ENCODE results near the gene OR2D2.
"Not testable (repeated sequence)": the region's sequence is repeated elsewhere in the genome, so short reads cannot be mapped to it uniquely, and the experiment has no call there.

OR2D2 gene

DNA sequence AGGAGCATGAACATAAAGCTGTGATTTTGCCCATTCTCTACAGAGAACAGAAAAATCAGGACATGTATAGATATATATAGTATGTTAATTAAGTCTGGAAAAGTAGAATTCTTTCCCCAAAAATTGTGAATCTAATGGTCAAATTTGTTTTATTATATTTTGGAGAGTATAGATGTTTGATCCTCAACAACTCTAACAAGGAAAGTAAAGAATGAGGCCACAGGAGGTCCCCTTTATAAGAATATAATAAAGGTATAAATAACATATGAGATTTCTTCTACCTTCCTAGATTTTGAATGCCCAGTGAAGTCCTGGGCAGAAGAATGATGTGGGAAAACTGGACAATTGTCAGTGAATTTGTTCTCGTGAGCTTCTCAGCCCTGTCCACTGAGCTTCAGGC, 16.0 kb downstream of the OR2D2 start, which contains the start of gene OR10A4:
Gene OR10A4 (plus strand): TSS at position 301 of the 400 bp plus-strand sequence. CDS start 23 bp downstream, at position 324.
- DNase-seq: no peak

DNA sequence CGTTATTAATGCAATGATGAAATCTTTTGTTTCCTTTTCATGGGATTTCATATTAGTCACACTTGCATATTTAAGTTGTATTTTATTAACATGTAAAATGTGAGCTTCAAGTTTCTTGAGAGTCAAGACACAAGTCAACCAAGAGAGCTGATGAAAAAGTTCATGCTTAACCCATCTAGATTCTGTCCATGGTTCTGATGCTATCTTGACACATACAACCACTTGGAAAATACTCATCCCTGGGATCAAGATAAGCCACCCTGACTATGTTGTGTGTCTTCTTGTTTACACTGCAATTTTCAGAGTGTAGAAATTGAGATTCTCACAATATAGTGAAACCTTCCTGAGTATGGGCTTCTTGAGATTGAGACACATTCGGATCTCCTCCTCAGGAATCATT, 16.5 kb downstream of the OR2D2 start:
- DNase-seq: no peak

DNA sequence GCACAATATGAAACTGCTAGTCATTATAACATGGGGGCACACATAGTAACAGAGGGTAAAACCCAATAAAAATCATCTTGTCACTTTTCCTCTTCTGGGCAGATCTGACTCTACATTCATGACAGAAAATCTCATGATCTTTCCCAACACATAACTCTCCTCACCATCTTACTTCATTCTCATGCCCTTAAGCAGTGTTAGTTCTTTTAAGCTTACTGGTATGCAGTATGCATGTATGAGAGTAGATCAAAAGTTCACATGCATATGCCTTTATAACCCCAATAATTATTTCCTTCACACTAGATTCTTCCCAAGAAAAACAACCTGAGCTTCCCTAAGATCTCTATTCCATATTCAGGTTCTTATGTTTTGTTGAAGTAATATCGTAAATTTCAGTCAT, 21.0 kb downstream of the OR2D2 start:
- no peak for DNase-seq

DNA sequence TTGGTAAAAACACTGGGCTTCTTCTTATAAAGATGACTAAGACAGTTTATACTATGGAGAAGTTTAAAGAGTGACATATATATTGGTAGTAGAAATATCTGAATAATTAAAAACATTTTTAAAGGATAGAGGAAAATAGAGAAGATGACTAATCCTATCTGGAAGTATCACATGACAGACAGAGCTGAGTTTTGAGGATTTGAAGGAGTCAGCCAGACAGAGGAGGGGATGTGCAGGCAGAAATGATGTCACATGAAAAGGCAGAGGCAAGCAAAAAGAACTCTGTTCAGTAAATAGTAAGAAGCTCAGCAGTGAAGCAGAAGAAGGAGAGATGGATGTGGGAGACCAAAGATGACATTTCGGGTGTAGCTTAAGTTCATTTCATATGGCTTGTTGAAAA, 27.9 kb downstream of the OR2D2 start:
- DNase-seq: no peak

DNA sequence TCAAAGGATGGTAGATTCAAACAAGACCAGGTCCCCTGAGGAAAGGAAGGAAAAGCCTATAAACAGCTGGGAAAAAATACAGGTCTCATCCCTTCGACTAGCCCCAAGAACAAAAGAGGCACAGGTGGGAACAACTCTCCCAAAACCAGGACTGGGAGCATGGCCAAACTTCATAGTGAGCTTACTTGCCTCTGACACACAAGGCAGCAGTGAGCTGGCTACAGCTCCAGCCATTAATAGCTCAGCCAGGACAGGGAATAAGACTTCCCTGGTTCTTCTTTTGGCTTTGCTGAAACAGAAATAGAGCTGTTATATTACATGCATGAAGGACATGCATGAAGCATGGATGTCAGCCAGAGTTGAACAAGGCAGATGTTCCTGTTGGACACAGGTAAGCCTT, 29.3 kb downstream of the OR2D2 start, which contains the start of gene OR10A2:
Gene OR10A2 (plus strand): TSS at position 97 of the 400 bp plus-strand sequence. CDS start 6,698 bp downstream, outside the sequence.
- DNase-seq: no peak

DNA sequence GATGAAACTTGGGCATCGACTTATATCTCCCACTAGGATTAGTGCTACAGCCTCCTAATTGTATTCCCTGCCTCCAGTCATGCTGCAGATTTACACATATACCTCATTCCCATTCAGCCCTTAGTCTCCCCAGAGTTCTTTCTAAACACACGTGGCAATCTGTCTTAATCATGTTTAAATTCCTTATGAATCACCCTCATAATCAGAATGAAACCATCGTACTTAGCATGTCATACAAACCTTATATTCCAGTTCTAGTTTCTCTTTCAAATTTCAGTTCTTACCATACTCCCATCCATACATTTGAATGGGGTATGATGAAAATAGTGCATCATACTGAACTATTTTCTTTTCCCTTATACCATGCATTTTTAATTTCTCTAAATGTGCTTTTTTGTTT, 35.4 kb downstream of the OR2D2 start:
- no peak for DNase-seq

DNA sequence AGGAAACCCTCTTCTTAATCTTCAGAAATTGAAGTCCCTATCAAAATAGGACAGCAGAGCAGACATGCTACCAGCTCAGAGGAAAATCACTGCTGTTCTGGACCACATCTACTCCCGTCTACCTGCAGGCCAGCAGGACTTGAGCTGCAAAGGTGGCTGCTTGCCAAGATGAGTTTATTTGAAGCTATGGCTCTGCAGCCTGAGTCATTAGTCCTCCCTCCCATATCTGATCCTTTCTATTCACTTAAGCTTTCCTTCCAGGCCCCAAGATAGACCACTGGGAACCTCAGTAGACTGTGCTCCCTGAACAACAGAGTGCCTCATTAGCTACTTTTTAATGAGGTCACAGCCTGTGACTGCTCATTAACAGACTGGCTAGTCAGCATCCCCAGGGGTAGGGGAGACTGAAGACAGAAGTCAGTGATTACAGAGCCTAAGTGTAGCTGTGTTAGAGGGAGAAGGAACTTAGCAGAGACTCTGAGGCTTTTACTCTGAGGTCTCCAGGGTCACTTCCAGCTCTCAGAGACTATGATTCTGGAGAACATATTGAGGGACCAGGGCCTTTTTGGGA, 36.2 kb downstream of the OR2D2 start:
- no peak for DNase-seq

DNA sequence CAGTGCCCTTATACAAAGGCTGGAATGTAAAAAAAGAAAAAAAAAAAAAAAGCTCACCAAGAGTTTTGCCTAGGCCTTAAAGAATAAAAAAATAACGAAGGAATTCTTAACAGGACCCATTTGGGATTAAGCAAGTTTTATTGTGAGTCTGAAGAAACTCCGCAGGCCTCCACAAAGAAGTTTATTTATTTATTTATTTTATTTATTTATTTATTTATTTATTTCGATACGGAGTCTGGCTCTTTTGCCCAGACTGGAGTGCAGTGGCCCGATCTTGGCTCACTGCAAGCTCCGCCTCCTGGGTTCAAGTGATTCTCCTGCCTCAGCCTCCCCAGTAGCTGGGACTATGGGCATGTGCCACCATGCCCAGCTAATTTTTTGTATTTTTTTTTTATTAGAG, 37.5 kb downstream of the OR2D2 start:
- DNase-seq: not testable (repeated sequence)

DNA sequence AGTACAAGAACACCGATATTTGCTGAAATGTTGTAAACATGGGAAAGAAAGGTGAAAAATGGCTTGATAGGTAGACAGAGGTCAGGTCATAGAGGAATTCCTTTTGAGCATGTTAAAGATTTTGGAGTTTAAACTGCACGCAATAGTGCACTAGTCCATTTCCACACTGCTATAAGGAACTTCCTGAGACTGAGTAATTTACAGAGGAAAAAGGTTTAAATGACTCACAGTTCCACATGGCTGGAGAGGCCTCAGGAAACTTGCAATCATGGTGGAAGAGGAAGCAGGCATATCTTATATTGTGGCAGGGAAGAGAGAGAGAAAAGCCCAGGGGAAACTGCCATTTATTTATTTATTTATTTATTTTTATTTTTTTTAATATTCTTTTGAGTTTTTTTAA, 41.8 kb downstream of the OR2D2 start:
- DNase-seq: no peak

DNA sequence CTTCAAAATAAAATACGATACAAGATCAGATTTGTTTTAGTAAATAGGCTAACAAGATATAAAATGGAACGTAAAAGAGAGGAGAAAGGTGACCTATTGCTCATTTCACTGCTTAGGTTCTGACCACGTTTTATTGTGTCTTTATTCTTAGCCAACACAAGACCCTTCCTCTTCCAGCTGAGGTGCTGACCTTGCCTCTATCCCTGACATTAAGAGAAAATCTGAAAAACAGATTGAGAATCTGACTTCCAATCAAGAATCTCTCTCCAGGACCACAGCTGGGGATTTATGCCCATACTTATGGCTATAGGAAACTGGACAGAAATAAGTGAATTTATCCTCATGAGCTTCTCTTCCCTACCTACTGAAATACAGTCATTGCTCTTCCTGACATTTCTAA, 46.9 kb downstream of the OR2D2 start, which contains the start of gene OR10A5:
Gene OR10A5 (plus strand): TSS at position 301 of the 400 bp plus-strand sequence. CDS start 0 bp downstream, at position 301.
- DNase-seq: no peak

DNA sequence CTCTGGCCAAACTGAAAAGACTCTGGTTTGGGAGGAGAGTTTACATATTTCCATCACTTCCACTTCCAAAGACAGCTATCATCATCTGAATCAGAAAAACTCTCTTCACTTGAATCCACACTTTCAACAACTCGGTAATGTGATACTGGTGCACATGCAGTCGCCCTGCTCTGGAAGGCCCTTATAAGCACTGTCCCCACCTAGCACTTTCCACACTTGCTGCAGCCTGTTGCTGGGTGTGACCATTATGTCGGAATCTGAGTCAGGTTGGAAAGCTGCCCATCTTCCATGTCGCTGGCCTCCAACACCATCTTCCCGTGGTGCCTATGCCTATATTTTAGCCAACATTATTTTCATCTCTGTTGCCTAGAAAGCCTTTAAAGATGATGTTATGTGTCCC, 47.9 kb downstream of the OR2D2 start:
- no peak for DNase-seq

DNA sequence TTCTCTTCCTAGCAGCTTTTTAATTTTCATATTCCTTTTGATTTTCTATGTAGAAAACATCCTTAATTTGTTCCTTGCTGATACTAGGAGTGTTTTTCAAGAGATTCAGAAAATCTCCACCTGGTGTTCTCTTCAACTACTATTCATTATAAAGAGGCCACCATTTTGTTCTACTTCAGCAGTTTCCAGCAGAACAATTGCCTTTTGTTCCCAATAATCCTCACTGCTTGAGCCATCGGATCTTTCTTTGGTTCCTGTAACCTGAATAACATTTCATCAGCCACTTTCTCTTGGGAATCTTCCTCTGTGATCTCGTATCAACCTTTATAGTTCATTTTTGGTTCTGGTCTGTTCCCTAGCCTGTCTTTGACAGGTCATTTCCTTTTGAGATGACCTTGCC, 48.6 kb downstream of the OR2D2 start:
- no peak for DNase-seq

DNA sequence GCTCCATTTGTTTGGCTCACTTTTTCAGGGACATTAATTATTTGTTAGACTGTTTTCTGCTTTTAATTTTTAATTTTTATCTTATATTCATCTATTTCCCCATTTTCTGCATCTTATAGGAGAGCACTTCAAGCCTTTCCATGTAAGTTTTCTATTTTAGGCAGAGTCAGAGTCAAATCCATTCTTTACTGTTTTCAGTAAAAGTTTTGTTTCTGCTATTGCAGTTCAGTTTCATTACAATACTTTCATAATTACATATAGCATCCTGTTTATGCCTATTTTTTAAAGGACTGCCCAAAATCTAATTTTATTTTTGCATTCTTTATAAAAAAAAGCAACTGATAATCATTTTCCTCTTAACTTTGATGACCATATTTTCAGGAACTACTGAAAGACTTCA, 50.6 kb downstream of the OR2D2 start:
- no peak for DNase-seq

Data from activated gamma-delta T cell treated with Interleukin-2 at 50 U/mL for 16 hours (primary cell).